GM12873 (cell line): ENCODE measurements around the gene SLCO6A1.

ENCODE experiments used
- TF ChIP-seq, protein P1 (sequence below): IDR thresholded peaks from 2 replicates; pipeline ENCODE4 v1.5.1; 2012; ENCODE audit warnings: low read depth, mild to moderate bottlenecking, moderate library complexity, low read length, control low read depth; ENCODE audit not compliant: insufficient read depth; ENCODE audit errors: missing control alignments

Gene SLCO6A1

DNA sequence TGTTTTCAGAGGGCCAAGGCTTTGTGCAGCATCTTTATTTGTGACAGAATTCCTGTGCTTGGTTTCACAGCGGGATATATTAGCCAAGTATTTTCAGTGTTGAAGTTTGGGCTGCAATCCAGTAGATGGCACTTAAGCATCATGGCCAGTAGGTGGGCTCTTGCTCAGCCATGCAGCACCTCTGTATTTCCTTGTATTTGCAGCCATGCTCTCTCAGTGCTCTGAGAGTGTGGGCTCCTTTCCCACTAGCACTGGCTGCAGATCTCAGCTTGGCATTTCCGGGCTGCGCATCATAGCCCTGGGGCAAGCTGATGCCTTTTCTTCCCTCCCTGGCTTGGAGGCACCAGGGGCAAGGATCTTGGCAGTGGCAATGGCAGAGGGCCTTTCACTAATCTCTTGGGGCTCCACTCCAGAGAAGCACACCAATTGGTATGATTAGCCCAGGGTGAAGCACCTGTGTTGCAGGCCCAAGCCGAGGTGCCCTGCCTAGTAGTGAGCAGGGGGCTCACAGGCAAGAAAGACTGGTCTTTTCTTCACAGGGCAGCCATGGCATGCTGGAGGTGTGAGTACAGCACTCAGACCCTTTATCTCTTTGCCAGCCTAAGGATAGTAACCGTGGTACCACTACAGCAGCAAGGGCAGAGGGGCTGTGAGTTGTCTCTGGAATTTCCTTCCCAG is 48.3 kb downstream of the SLCO6A1 start:
- TF ChIP-seq, protein P1, sequence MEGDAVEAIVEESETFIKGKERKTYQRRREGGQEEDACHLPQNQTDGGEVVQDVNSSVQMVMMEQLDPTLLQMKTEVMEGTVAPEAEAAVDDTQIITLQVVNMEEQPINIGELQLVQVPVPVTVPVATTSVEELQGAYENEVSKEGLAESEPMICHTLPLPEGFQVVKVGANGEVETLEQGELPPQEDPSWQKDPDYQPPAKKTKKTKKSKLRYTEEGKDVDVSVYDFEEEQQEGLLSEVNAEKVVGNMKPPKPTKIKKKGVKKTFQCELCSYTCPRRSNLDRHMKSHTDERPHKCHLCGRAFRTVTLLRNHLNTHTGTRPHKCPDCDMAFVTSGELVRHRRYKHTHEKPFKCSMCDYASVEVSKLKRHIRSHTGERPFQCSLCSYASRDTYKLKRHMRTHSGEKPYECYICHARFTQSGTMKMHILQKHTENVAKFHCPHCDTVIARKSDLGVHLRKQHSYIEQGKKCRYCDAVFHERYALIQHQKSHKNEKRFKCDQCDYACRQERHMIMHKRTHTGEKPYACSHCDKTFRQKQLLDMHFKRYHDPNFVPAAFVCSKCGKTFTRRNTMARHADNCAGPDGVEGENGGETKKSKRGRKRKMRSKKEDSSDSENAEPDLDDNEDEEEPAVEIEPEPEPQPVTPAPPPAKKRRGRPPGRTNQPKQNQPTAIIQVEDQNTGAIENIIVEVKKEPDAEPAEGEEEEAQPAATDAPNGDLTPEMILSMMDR, result peak; percentile 55

DNA sequence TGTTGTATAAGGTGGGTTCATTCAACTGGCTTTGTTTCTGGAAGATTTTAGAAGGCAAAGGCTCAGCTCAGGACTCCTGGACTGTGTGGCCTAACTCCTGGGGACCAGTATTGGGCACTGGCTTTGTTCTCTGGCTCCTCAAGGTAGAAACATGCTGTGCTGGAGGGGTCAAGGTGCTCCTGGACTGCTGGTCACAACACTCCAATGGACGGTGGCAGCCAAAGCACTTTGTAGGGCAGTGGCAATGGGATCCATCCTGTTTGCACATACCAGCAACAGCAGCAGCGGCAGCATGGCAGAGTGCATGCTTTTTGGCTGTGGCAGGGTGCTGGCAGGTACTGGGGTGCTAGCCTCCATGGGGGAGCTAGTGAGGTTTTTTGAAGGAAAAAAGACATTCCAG is 65.3 kb downstream of the SLCO6A1 start:
- TF ChIP-seq, protein P1, result no peak

DNA sequence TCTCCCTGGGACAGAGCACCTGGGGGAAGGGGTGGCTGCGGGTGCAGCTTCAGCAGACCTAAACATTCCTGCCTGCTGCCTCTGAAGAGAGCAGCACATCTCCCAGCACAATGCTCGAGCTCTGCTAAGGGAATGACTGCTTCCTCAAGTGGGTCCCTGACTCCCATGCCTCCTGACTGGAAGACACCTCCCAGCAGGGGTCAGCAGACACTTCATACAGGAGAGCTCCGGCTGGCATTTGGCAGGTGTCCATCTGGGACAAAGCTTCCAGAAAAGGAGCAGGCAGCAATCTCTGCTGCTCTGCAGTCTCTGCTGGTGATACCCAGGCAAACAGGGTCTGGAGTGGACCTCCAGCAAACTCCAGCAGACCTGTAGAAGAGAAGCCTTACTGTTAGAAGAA is 77.2 kb downstream of the SLCO6A1 start:
- TF ChIP-seq, protein P1, result no peak

DNA sequence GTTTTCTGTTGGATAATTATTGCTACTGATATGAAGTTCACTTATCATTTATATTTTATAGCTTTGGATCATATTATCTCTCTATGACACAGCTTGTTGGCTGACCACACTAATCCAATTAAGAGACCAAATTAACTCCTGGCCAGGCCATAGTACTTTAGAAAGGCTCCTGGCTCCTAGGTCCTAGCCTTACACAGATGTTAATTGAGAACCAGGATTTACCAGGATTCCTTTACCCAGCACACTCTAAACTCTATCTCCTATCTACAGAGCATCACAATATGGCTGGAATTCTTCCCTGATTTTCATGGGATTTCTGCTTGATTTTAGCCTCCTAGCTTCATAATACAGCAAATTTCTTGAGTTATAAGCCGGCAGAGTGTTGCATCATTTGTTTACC is 80.3 kb downstream of the SLCO6A1 start:
- TF ChIP-seq, protein P1, result no peak

DNA sequence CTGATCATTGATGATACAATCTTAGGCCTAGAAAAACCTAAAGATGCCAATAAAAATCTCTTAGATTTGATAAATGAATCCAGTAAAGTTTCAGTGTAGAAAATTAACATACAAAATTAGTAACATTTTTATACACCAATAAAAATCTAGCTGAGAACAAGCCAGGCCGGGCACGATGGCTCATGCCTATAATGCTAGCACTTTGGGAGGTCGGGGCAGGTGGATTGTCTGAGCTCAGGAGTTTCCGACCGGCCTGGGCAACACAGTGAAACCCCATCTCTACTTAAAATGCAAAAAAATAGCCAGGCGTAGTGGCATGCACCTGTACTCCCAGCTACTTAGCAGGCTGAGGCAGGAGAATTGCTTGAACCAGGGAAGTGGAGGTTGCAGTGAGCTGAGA is 84.4 kb downstream of the SLCO6A1 start:
- TF ChIP-seq, protein P1, result no peak

DNA sequence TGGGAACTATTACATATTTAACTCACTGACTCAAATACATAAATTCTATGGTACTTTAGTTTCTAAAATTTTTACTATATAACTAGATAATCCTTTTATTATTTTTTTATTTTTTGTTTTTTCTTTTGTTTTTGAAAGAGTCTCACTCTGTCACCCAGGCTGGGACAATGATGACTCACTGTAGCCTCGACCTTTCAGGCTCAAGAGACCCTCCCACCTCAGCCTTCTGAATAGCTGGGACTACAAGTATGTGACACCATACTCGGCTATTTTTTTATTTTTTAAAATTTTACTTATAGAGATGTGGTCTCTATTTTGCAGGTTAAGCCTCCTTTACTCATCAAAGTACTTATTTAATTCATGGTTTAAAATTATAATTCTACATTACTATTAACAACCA is 110.6 kb downstream of the SLCO6A1 start:
- TF ChIP-seq, protein P1, result no peak

DNA sequence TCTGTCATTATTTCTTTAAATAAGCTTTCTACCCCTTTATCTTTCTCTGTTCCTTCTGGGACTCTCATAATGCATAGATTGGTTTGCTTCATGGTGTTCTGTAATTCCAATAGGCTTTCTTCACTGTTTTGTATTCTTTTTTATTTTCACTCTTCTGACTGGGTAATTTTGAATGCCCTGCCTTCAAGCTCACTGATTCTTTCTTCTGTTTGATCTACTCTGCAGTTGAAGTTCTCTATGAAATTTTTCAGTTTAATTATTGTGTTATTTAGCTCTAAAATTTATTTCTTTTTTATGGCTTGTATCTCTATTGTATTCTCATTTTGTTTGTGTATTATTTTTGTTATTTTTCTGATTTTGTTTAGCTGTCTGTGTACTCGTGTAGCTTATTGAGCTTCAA is 113.4 kb downstream of the SLCO6A1 start:
- TF ChIP-seq, protein P1, result no peak
